HEK293T (cell line): ENCODE results near the gene PAPSS1.

Experiments
- CTCF ChIA-PET: fragments of 350-600 bp; formaldehyde crosslinking; extraction: SDS; loops from one replicate; lab custom pipeline; 2021; ENCODE audit warnings: antibody characterized with exemption, inconsistent platforms; lab: Yijun Ruan, JAX
- POLR2A ChIA-PET: fragments of 350-600 bp; formaldehyde crosslinking; extraction: SDS; loops from one replicate; lab custom pipeline; 2020; ENCODE audit warnings: antibody characterized with exemption, inconsistent platforms; lab: Yijun Ruan, JAX
- DNase-seq: peaks from one replicate; pipeline ENCODE4 v3.0.0; 2012; ENCODE audit warnings: mixed read lengths; ENCODE audit errors: extremely low spot score
- ARNT ChIP-seq: fragments of 450-650 bp; IDR thresholded peaks from 2 replicates; pipeline ENCODE4 v1.6.1; 2017; ENCODE audit warnings: mild to moderate bottlenecking
- BHLHE40 ChIP-seq: fragments of 450-650 bp; IDR thresholded peaks from 2 replicates; pipeline ENCODE4 v1.6.1; 2016; ENCODE audit warnings: mild to moderate bottlenecking, moderate library complexity, borderline replicate concordance
- CTBP1 ChIP-seq: fragments of 450-650 bp; IDR thresholded peaks from 2 replicates; pipeline ENCODE4 v1.6.1; 2016; ENCODE audit warnings: borderline replicate concordance
- ELF4 ChIP-seq: fragments of 450-650 bp; IDR thresholded peaks from 2 replicates; pipeline ENCODE4 v1.6.1; 2017; ENCODE audit warnings: antibody characterized with exemption
- FOXA1 ChIP-seq: fragments of 450-650 bp; IDR thresholded peaks from 2 replicates; pipeline ENCODE4 v1.6.1; 2016; ENCODE audit warnings: mild to moderate bottlenecking
- FOXK2 ChIP-seq: fragments of 450-650 bp; IDR thresholded peaks from 2 replicates; pipeline ENCODE4 v1.6.1; 2016; ENCODE audit warnings: mild to moderate bottlenecking
- FOXM1 ChIP-seq: fragments of 450-650 bp; IDR thresholded peaks from 2 replicates; pipeline ENCODE4 v1.6.1; 2017; ENCODE audit warnings: mild to moderate bottlenecking, borderline replicate concordance
- HDGF ChIP-seq: fragments of 450-650 bp; IDR thresholded peaks from 2 replicates; pipeline ENCODE4 v1.6.1; 2017; ENCODE audit warnings: antibody characterized with exemption, borderline replicate concordance
- L3MBTL2 ChIP-seq: fragments of 450-650 bp; conservative IDR thresholded peaks from 2 replicates; pipeline ENCODE4 v1.6.1; 2016; ENCODE audit warnings: mild to moderate bottlenecking
- LEF1 ChIP-seq: fragments of 450-650 bp; IDR thresholded peaks from 2 replicates; pipeline ENCODE4 v1.6.1; 2017; ENCODE audit warnings: mild to moderate bottlenecking, borderline replicate concordance
- NFRKB ChIP-seq: fragments of 450-650 bp; IDR thresholded peaks from 2 replicates; pipeline ENCODE4 v1.6.1; 2016; ENCODE audit warnings: mild to moderate bottlenecking, moderate library complexity
- PKNOX1 ChIP-seq: fragments of 450-650 bp; IDR thresholded peaks from 2 replicates; pipeline ENCODE4 v1.6.1; 2016
- SP1 ChIP-seq: fragments of 450-650 bp; IDR thresholded peaks from 2 replicates; pipeline ENCODE4 v1.6.1; 2017
- SUZ12 ChIP-seq: fragments of 450-650 bp; IDR thresholded peaks from 2 replicates; pipeline ENCODE4 v1.6.1; 2016; ENCODE audit warnings: mild to moderate bottlenecking
- TARDBP ChIP-seq: fragments of 450-650 bp; IDR thresholded peaks from 2 replicates; pipeline ENCODE4 v1.6.1; 2016
- ZNF384 ChIP-seq: fragments of 450-650 bp; IDR thresholded peaks from 2 replicates; pipeline ENCODE4 v1.6.1; 2016

PAPSS1 gene

GRCh38 chr4:107650251-107650650, 69.8 kb downstream of the PAPSS1 start:
- ChIA-PET POLR2A (no interaction called here), CTCF (no interaction called here)
- DNase-seq, result no peak
- TF ChIP-seq ZNF384 (no peak), TARDBP (no peak), LEF1 (no peak), ELF4 (no peak), NFRKB (no peak), HDGF (no peak), SUZ12 (no peak), ARNT (no peak), CTBP1 (no peak), FOXM1 (no peak), PKNOX1 (no peak), L3MBTL2 (no peak), SP1 (no peak), FOXK2 (no peak), BHLHE40 (no peak), FOXA1 (no peak)

GRCh38 chr4:107648178-107648991, 71.6 kb downstream of the PAPSS1 start:
- TF ChIP-seq BHLHE40, result no peak
- TF ChIP-seq FOXK2, result no peak
- no peak for TF ChIP-seq FOXM1
- TF ChIP-seq NFRKB, result no peak
- TF ChIP-seq SUZ12, result no peak
- no peak for TF ChIP-seq ELF4
- TF ChIP-seq FOXA1, result no peak
- no peak for TF ChIP-seq HDGF
- TF ChIP-seq LEF1, result no peak
- no peak for TF ChIP-seq ZNF384
- TF ChIP-seq TARDBP, result no peak
- TF ChIP-seq ARNT, result no peak
- no peak for TF ChIP-seq PKNOX1
- TF ChIP-seq SP1, result no peak
- TF ChIP-seq L3MBTL2, result no peak
- no peak for TF ChIP-seq CTBP1
- DNase-seq, result no peak
- ChIA-PET CTCF (no interaction called here), POLR2A (no interaction called here)

GRCh38 chr4:107647591-107647990, 72.4 kb downstream of the PAPSS1 start:
- POLR2A ChIA-PET, result no interaction called here
- TF ChIP-seq CTBP1 (no peak), FOXM1 (no peak)
- CTCF ChIA-PET, result no interaction called here
- no peak for DNase-seq

GRCh38 chr4:107645604-107646003, 74.4 kb downstream of the PAPSS1 start:
- DNase-seq, result no peak
- TF ChIP-seq L3MBTL2 (no peak), CTBP1 (no peak), FOXK2 (no peak), ARNT (no peak), NFRKB (no peak), TARDBP (no peak), PKNOX1 (no peak), SUZ12 (no peak), ELF4 (no peak), SP1 (no peak), HDGF (no peak)
- ChIA-PET POLR2A (no interaction called here), CTCF (no interaction called here)

GRCh38 chr4:107643021-107643420, 77.0 kb downstream of the PAPSS1 start:
- DNase-seq, result no peak
- no peak for TF ChIP-seq LEF1
- no peak for TF ChIP-seq BHLHE40
- no peak for TF ChIP-seq FOXM1
- TF ChIP-seq L3MBTL2, result no peak
- no peak for TF ChIP-seq FOXK2
- no peak for TF ChIP-seq ELF4
- no peak for TF ChIP-seq ZNF384
- TF ChIP-seq HDGF, result no peak
- no peak for TF ChIP-seq FOXA1
- no peak for TF ChIP-seq ARNT
- CTCF ChIA-PET, result no interaction called here
- POLR2A ChIA-PET, result no interaction called here

GRCh38 chr4:107640878-107641277, 79.2 kb downstream of the PAPSS1 start:
- no peak for DNase-seq
- ChIA-PET CTCF (no interaction called here), POLR2A (no interaction called here)
- TF ChIP-seq NFRKB, result no peak
- TF ChIP-seq LEF1, result no peak
- TF ChIP-seq SUZ12, result no peak
- no peak for TF ChIP-seq PKNOX1
- TF ChIP-seq TARDBP, result no peak
- no peak for TF ChIP-seq HDGF
- no peak for TF ChIP-seq ZNF384
- no peak for TF ChIP-seq FOXM1
- TF ChIP-seq FOXA1, result no peak
- TF ChIP-seq ARNT, result no peak
- no peak for TF ChIP-seq SP1
- no peak for TF ChIP-seq BHLHE40
- no peak for TF ChIP-seq ELF4
- no peak for TF ChIP-seq FOXK2
- TF ChIP-seq CTBP1, result no peak
